Fibroblast of pulmonary artery (primary cell): ENCODE results near the gene NF1.

Source experiments
- DNase-seq: peaks from one replicate; pipeline ENCODE4 v3.0.0-alpha.2; 2010; ENCODE audit warnings: low read depth
- H3K4me3 ChIP-seq: replicated peaks from 2 replicates; pipeline ENCODE4 v1.5.1; 2011; ENCODE audit warnings: low read depth, mild to moderate bottlenecking, control low read depth, low read length, moderate library complexity
- CTCF ChIP-seq: IDR thresholded peaks from 2 replicates; pipeline ENCODE4 v1.5.1; 2011; ENCODE audit warnings: mild to moderate bottlenecking, control low read depth, low read length, inconsistent platforms; ENCODE audit errors: missing control alignments

The NF1 gene

DNA sequence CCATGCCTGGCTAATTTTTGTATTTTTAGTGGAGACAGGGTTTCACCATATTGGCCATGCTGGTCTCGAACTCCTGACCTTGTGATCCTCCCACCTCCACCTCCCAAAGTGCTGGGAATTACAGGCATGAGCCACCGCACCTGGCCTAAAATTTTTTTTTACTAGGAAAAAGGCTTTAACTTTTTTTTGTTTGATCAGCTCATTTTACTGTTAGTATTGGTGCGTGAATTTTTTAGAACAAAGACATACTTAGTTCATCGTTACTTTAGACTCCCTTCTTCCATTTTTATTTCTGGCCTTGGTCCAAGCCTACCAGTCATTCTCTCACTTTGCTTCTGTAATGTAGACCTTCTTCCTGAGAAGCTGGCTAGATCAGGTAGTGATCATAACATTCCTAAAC lies 271.3 kb downstream of the NF1 start:
- H3K4me3 ChIP-seq, result no peak overlapping the region
- TF ChIP-seq CTCF, result no peak
- no peak for DNase-seq

DNA sequence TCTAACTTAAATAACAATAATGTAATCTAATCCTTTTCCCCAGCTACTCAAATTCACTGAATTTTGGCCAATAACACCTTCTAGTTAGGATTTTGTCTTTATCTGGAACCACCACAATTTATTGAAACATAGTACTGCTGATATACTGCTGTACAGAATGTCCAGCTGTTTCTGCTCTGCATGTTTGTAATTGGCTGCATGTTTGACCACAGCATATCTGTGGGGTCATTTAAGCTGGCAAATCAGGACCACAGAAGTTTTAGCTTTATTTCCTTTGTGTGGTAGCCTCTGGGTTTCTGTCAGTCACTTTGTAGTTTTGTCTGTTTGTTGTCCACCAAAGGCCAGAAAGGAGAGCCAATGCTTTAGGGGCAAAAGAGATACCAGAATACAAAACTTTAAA lies 274.5 kb downstream of the NF1 start:
- peak; percentile 22 for DNase-seq
- no peak overlapping the region for H3K4me3 ChIP-seq
- TF ChIP-seq CTCF, result no peak

GRCh38 chr17:31371511-31372097 lies 276.8 kb downstream of the NF1 start:
- no peak overlapping the region for H3K4me3 ChIP-seq
- TF ChIP-seq CTCF, result no peak

DNA sequence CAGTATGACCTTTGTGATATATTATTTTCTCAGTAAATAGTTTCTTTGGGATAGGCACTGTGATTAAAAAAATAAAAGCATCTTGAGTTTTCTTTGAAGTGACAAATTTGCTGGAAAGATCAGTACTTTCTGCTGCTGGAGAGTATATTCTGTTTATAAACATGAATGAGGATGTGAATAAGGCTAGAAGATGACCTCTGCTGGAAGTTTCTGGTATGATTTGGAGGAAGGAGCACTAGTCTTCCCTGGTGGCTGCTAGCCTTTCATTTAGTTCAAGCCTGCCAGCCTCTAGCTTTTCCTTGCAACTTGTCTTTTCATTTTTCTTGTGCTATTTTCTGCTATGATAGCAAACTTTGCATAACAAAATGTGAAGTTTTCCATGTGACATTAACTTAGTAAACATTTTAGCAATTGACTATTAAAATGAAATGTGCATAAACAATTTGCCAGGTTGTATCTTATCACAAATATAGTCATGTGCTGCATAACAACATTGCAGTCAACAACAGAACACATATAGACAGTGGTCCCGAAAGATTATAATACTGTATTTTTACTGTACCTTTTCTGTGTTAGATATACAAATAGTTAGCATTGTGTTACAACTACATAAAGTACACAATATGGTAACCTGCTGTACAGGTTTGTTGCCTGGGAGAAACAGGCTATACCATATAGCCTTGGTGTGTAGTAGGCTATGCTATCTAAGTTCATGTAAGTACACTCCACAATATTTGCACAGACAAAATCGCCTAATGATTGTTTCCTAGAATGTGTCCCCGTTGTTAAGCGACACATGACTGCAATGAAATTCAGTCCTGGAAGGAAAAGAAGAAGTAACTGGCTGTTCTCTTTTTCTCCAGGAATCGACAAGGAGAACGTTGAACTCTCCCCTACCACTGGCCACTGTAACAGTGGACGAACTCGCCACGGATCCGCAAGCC lies 278.6 kb downstream of the NF1 start:
- peak; percentile 77 for TF ChIP-seq CTCF
- DNase-seq, result peak; percentile 80
- H3K4me3 ChIP-seq, result no peak overlapping the region

More at GRCh38 chr17:31371511-31372097, 276.8 kb downstream of the NF1 start:
- DNase-seq, result peak; percentile 60

DNA sequence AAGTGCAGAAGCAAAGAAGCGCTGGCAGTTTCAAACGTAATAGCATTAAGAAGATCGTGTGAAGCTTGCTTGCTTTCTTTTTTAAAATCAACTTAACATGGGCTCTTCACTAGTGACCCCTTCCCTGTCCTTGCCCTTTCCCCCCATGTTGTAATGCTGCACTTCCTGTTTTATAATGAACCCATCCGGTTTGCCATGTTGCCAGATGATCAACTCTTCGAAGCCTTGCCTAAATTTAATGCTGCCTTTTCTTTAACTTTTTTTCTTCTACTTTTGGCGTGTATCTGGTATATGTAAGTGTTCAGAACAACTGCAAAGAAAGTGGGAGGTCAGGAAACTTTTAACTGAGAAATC lies 279.3 kb downstream of the NF1 start:
- DNase-seq, result no peak
- H3K4me3 ChIP-seq, result no peak overlapping the region
- no peak for TF ChIP-seq CTCF

DNA sequence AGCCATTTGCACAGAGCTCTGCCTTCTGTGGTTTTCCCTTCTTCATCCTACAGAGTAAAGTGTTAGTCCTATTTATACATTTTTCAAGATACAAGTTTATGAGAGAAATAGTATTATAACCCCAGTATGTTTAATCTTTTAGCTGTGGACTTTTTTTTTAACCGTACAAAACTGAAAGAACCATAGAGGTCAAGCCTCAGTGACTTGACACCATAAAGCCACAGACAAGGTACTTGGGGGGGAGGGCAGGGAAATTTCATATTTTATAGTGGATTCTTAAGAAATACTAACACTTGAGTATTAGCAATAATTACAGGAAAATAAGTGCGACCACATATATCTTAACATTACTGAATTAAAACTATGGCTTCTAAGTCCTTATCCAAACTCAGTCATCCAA lies 279.7 kb downstream of the NF1 start:
- no peak for DNase-seq
- H3K4me3 ChIP-seq, result no peak overlapping the region
- no peak for TF ChIP-seq CTCF
